Right ventricle myocardium superior (tissue), 1 donor: ENCODE results near the gene UNC79. TPM values are rescaled to one million over a fixed set of nuclear protein-coding genes. Genes with fewer than 3 reads are reported as not detected.

ENCODE experiments used
- ATAC-seq: fragments of 200-7000 bp; cut with Tn5 transposase; one replicate; pipeline ENCODE4 v1.9.1; 2020; ENCODE audit warnings: mild to moderate bottlenecking; ENCODE audit not compliant: poor library complexity
- DNase-seq: peaks from one replicate; pipeline ENCODE4 v3.0.0-alpha.2; 2020
- intact Hi-C: fragments of 100-400 bp; cut with DNase I; formaldehyde crosslinking; loops from one replicate; pipeline ENCODE4 v1.11.2; 2022
- total RNA-seq: library from RNA; stranded (reverse); fragmentation: NEBNext Ultra II Directional; extraction: Animal tissue kit (Norgen Biotek cat#: 25700); gene quantifications from one replicate; pipeline ENCODE4 v1.2.1, GENCODE V29; 2021
- donor health status: DM: no; HTN: yes; CAD: no; lungs with severe emphysema.

UNC79 gene
- total RNA-seq, 1 donor from 2014 or later = 0.22 TPM

- DNase-seq = peak; percentile 90
- intact Hi-C loops = no loop called here
- ATAC-seq = peak; percentile 71
Observed at GRCh38 chr14:93752980-93753561, 322.3 kb downstream of the UNC79 start.

DNA sequence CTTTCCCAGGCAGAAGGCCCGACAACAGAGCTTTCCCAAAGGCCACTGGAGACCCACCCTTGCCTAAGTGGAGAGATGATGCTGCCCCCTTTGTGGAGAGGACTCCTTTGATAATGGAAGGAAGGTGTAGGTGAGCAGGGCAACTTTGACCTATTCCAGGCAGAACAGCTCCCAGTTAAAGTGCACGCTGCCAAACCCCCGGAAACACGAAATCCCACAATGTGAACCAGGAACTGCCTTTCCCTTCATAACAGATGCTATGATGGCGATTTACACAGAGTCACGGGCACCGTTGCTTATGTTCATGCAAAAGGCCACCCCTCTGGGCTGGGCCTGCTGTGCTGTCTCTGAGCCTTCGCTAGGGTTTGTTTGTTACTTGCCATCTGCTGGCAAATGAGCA lies 322.9 kb downstream of the UNC79 start:
- intact Hi-C loops = no loop called here
- no peak for ATAC-seq
- DNase-seq = no peak

GRCh38 chr14:93757206-93757605 lies 326.5 kb downstream of the UNC79 start:
- ATAC-seq (no peak), DNase-seq (no peak)
- intact Hi-C loops = no loop called here

Other genes with a start within 250 kb of the UNC79 start
- 55.9 TPM for gene MOAP1, start 246.0 kb upstream of the UNC79 start, total RNA-seq
- gene LYSET, start 245.6 kb upstream of the UNC79 start, total RNA-seq = 21.0 TPM
- 16.3 TPM for gene GON7, start 223.9 kb upstream of the UNC79 start, total RNA-seq
- 16.1 TPM for gene UBR7, start 223.7 kb upstream of the UNC79 start, total RNA-seq
- gene BTBD7, start 97.9 kb upstream of the UNC79 start, total RNA-seq = 15.9 TPM
- gene COX8C, start 83.8 kb upstream of the UNC79 start, total RNA-seq = 0.94 TPM